ENCODE data around the gene SPAG16.

Gene SPAG16

DNA sequence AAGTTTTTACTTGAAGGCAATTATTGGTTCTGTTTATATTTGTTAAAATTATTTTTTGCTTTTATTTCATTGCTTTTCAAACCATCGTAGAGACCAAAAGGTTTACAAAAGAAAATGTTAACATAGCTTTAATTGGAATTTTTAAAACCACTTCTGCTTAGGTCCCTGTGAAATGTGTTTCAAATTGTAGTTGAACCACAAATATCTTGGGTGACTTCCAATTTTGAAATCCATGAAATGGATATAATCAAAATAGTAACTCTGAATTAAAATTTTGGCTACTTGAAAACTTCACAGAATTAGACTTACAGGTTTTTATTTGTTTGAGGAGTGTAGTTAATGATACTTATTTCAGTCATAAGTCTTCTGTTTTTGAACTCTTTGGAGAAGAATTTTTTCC lies 3.1 kb upstream of the SPAG16 start:
- no peak for TF ChIP-seq EP300 (IDR thresholded peaks at IDR 0.05; ENCODE audit: borderline replicate concordance)
- no peak for TF ChIP-seq ZBTB7A (IDR thresholded peaks at IDR 0.05; ENCODE audit: low read depth)
- TF ChIP-seq, protein P1, sequence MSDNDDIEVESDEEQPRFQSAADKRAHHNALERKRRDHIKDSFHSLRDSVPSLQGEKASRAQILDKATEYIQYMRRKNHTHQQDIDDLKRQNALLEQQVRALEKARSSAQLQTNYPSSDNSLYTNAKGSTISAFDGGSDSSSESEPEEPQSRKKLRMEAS (IDR thresholded peaks at IDR 0.05): no peak
- TF ChIP-seq, protein P2, sequence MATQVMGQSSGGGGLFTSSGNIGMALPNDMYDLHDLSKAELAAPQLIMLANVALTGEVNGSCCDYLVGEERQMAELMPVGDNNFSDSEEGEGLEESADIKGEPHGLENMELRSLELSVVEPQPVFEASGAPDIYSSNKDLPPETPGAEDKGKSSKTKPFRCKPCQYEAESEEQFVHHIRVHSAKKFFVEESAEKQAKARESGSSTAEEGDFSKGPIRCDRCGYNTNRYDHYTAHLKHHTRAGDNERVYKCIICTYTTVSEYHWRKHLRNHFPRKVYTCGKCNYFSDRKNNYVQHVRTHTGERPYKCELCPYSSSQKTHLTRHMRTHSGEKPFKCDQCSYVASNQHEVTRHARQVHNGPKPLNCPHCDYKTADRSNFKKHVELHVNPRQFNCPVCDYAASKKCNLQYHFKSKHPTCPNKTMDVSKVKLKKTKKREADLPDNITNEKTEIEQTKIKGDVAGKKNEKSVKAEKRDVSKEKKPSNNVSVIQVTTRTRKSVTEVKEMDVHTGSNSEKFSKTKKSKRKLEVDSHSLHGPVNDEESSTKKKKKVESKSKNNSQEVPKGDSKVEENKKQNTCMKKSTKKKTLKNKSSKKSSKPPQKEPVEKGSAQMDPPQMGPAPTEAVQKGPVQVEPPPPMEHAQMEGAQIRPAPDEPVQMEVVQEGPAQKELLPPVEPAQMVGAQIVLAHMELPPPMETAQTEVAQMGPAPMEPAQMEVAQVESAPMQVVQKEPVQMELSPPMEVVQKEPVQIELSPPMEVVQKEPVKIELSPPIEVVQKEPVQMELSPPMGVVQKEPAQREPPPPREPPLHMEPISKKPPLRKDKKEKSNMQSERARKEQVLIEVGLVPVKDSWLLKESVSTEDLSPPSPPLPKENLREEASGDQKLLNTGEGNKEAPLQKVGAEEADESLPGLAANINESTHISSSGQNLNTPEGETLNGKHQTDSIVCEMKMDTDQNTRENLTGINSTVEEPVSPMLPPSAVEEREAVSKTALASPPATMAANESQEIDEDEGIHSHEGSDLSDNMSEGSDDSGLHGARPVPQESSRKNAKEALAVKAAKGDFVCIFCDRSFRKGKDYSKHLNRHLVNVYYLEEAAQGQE (IDR thresholded peaks at IDR 0.05; ENCODE audit: low read depth): no peak
- no peak for TF ChIP-seq EGR1 (IDR thresholded peaks at IDR 0.05)
- TF ChIP-seq, protein P3, sequence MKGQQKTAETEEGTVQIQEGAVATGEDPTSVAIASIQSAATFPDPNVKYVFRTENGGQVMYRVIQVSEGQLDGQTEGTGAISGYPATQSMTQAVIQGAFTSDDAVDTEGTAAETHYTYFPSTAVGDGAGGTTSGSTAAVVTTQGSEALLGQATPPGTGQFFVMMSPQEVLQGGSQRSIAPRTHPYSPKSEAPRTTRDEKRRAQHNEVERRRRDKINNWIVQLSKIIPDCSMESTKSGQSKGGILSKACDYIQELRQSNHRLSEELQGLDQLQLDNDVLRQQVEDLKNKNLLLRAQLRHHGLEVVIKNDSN (IDR thresholded peaks at IDR 0.05): no peak
- TF ChIP-seq CREB1 (IDR thresholded peaks at IDR 0.05; ENCODE audit: low read depth): no peak
- TF ChIP-seq YY1 (IDR thresholded peaks at IDR 0.05; ENCODE audit: low read depth): no peak
- no peak for TF ChIP-seq NFIC (IDR thresholded peaks at IDR 0.05)
- TF ChIP-seq TCF12 (IDR thresholded peaks at IDR 0.05; ENCODE audit: low read depth): no peak
- TF ChIP-seq FOXM1 (IDR thresholded peaks at IDR 0.05; ENCODE audit: borderline replicate concordance, low read depth): no peak
- no peak for TF ChIP-seq RAD21 (IDR thresholded peaks at IDR 0.05; ENCODE audit: low read depth)
- no peak for TF ChIP-seq TEAD4 (IDR thresholded peaks at IDR 0.05)
- no peak for TF ChIP-seq CEBPB (IDR thresholded peaks at IDR 0.05)
- no peak for TF ChIP-seq TAF1 (IDR thresholded peaks at IDR 0.05; ENCODE audit: low read depth)

DNA sequence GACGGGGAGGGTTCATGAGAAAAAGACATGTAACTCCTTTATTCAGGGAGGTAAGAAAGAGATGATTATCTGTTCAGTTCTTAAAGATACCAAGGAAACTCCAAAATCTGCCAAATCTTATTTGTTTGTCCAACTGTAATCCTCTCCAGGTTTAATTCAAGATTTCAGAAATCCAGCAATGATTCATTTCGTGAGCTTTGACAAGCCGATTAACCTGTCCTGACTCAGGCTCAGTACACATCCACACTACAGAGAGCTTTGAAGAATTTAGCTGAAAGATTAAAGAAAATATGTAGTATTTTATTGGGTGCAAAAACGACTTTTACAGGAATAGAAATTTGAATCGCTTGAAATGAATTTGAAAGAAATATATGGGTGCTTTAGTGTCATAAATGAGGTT lies 1.1 kb downstream of the SPAG16 start:
- TF ChIP-seq, protein P3 (IDR thresholded peaks at IDR 0.05): no peak
- no peak for TF ChIP-seq CREB1 (IDR thresholded peaks at IDR 0.05; ENCODE audit: low read depth)
- no peak for TF ChIP-seq YY1 (IDR thresholded peaks at IDR 0.05; ENCODE audit: low read depth)
- TF ChIP-seq FOXM1 (IDR thresholded peaks at IDR 0.05; ENCODE audit: borderline replicate concordance, low read depth): no peak
- TF ChIP-seq, protein P1 (IDR thresholded peaks at IDR 0.05): no peak
- no peak for TF ChIP-seq EGR1 (IDR thresholded peaks at IDR 0.05)
- TF ChIP-seq NFIC (IDR thresholded peaks at IDR 0.05): no peak
- TF ChIP-seq TEAD4 (IDR thresholded peaks at IDR 0.05): no peak
- no peak for TF ChIP-seq EP300 (IDR thresholded peaks at IDR 0.05; ENCODE audit: borderline replicate concordance)
- TF ChIP-seq TAF1 (IDR thresholded peaks at IDR 0.05; ENCODE audit: low read depth): no peak
- TF ChIP-seq TCF12 (IDR thresholded peaks at IDR 0.05; ENCODE audit: low read depth): no peak
- no peak for TF ChIP-seq CEBPB (IDR thresholded peaks at IDR 0.05)
- no peak for TF ChIP-seq ZBTB7A (IDR thresholded peaks at IDR 0.05; ENCODE audit: low read depth)
- TF ChIP-seq, protein P2 (IDR thresholded peaks at IDR 0.05; ENCODE audit: low read depth): no peak

DNA sequence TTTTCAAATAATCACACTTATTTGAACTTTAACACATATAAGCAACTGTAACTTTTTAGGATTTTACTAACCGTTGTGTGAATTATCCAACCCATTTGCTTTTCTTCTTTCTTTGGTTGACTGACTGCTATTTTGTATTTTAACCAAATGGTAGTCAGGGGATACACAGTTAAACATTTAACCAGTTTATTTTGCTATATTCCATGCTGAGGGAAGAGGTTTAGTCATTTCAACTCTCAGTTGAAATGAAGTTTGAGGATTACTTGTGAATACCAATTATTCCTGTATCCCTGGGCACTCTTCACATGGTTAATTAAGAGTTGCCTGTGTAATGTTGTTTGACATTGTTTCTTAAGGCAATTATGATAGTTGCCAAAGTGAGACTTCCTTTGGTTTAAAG lies 1.9 kb downstream of the SPAG16 start:
- TF ChIP-seq, protein P2 (IDR thresholded peaks at IDR 0.05; ENCODE audit: low read depth): no peak
- TF ChIP-seq EP300 (IDR thresholded peaks at IDR 0.05; ENCODE audit: borderline replicate concordance): no peak
- TF ChIP-seq TAF1 (IDR thresholded peaks at IDR 0.05; ENCODE audit: low read depth): no peak
- TF ChIP-seq NFIC (IDR thresholded peaks at IDR 0.05): no peak
- TF ChIP-seq CEBPB (IDR thresholded peaks at IDR 0.05): no peak
- no peak for TF ChIP-seq ZBTB7A (IDR thresholded peaks at IDR 0.05; ENCODE audit: low read depth)
- no peak for TF ChIP-seq TEAD4 (IDR thresholded peaks at IDR 0.05)
- TF ChIP-seq YY1 (IDR thresholded peaks at IDR 0.05; ENCODE audit: low read depth): no peak
- no peak for TF ChIP-seq RAD21 (IDR thresholded peaks at IDR 0.05; ENCODE audit: low read depth)
- no peak for TF ChIP-seq TCF12 (IDR thresholded peaks at IDR 0.05; ENCODE audit: low read depth)
- TF ChIP-seq, protein P1 (IDR thresholded peaks at IDR 0.05): no peak
- TF ChIP-seq FOXM1 (IDR thresholded peaks at IDR 0.05; ENCODE audit: borderline replicate concordance, low read depth): no peak
- TF ChIP-seq CREB1 (IDR thresholded peaks at IDR 0.05; ENCODE audit: low read depth): no peak
- TF ChIP-seq, protein P3 (IDR thresholded peaks at IDR 0.05): no peak
- no peak for TF ChIP-seq EGR1 (IDR thresholded peaks at IDR 0.05)

Measured in Ishikawa (cell line).